HG03378 (cell line): ENCODE measurements around the gene EFNA2.
A peak's percentile ranks its signal among the peaks of the same experiment; 100 is the strongest.
"Not testable (repeated sequence)": the region's sequence is repeated elsewhere in the genome, so short reads cannot be mapped to it uniquely, and the experiment has no call there.

Experiments used
- ATAC-seq: cut with Tn5 transposase; IDR thresholded peaks from one replicate; pipeline ENCODE4 v1.9.1; 2021; ENCODE audit warnings: mild to moderate bottlenecking, moderate library complexity; ENCODE audit not compliant: unreplicated experiment

The EFNA2 gene

GRCh38 chr19:1285737-1286360 is at the start of gene EFNA2:
EFNA2 (plus strand) TSS chr19:1285873; CDS start chr19:1286169, 296 bp downstream.
- no peak for ATAC-seq

GRCh38 chr19:1236576-1236975 is 49.1 kb upstream of the EFNA2 start:
- ATAC-seq = no peak

GRCh38 chr19:1237027-1237659 is 48.5 kb upstream of the EFNA2 start:
- ATAC-seq = no peak

GRCh38 chr19:1237754-1238368 is 47.8 kb upstream of the EFNA2 start, which contains the start of gene CBARP:
CBARP (minus strand) TSS chr19:1238005; CDS start chr19:1236100, 1,905 bp downstream.
- no peak for ATAC-seq

- no peak for ATAC-seq
Measured at GRCh38 chr19:1238369-1239303, 47.0 kb upstream of the EFNA2 start.

GRCh38 chr19:1239420-1239795 is 46.3 kb upstream of the EFNA2 start:
- no peak for ATAC-seq

- no peak for ATAC-seq
Measured at GRCh38 chr19:1239796-1240737, 45.6 kb upstream of the EFNA2 start.

GRCh38 chr19:1240925-1241324 is 44.7 kb upstream of the EFNA2 start:
- no peak for ATAC-seq

- peak; percentile 47 for ATAC-seq
Measured at GRCh38 chr19:1241417-1242095, 44.1 kb upstream of the EFNA2 start, which contains the start of gene ATP5F1D. ATP5F1D (plus strand) TSS chr19:1241751; CDS start chr19:1241851, 100 bp downstream.

- no peak for ATAC-seq
Measured at GRCh38 chr19:1243768-1244692, 41.6 kb upstream of the EFNA2 start.

- ATAC-seq = no peak
Measured at GRCh38 chr19:1244693-1245451, 40.8 kb upstream of the EFNA2 start.

- no peak for ATAC-seq
Measured at GRCh38 chr19:1245494-1246264, 40.0 kb upstream of the EFNA2 start.

- ATAC-seq = not testable (repeated sequence)
Measured at GRCh38 chr19:1246265-1247087, 39.2 kb upstream of the EFNA2 start.

- no peak for ATAC-seq
Measured at GRCh38 chr19:1247748-1248138, 37.9 kb upstream of the EFNA2 start.

- no peak for ATAC-seq
Measured at GRCh38 chr19:1248139-1248785, 37.4 kb upstream of the EFNA2 start, which contains the start of gene MIDN. MIDN (plus strand) TSS chr19:1248583; CDS start chr19:1250297, 1,714 bp downstream.
